Ectodermal cell (in vitro differentiated cells): Measurements from ENCODE around the gene CLEC18A.

Experiments
- H3K27ac ChIP-seq: 2 replicates; pipeline ENCODE4 v1.7.0; 2013; ENCODE audit warnings: mild to moderate bottlenecking, low read depth, low read length; ENCODE audit not compliant: insufficient read depth, poor library complexity, severe bottlenecking
- H3K27me3 ChIP-seq: 2 replicates; pipeline ENCODE4 v1.7.0; 2013; ENCODE audit warnings: mild to moderate bottlenecking, low read length; ENCODE audit not compliant: insufficient read depth, control insufficient read depth, poor library complexity, severe bottlenecking
- H3K36me3 ChIP-seq: one replicate; pipeline ENCODE4 v1.7.0; 2013; ENCODE audit warnings: low read length; ENCODE audit not compliant: control insufficient read depth, insufficient read depth
- H3K4me1 ChIP-seq: one replicate; pipeline ENCODE4 v1.7.0; 2013; ENCODE audit warnings: low read length; ENCODE audit not compliant: control insufficient read depth, insufficient read depth
- H3K4me3 ChIP-seq: 2 replicates; pipeline ENCODE4 v1.7.0; 2013; ENCODE audit warnings: low read depth, low read length, control low read depth; ENCODE audit not compliant: insufficient read depth
- H3K9me3 ChIP-seq: 2 replicates; pipeline ENCODE4 v1.7.0; 2013; ENCODE audit warnings: mild to moderate bottlenecking, low read length, moderate library complexity; ENCODE audit not compliant: control insufficient read depth
- WGBS, 2 experiments: methylation state at CpG; one replicate each; pipeline ENCODE4 v1.1.7; 2013; ENCODE audit warnings: missing lambda C conversion rate in 2 of 2; 5-methylcytosine and 5-hydroxymethylcytosine counted together

Gene CLEC18A

GRCh38 chr16:69929480-69929879, 21.7 kb upstream of the CLEC18A start:
- Histone ChIP-seq H3K9me3 (no peaks in the 10 kb centered on the region), H3K36me3 (no peaks in the 10 kb centered on the region), H3K27me3 (no peaks in the 10 kb centered on the region), H3K4me3 (no peak overlapping the region), H3K4me1 (no peaks in the 10 kb centered on the region), H3K27ac (no peak overlapping the region)
- WGBS, 2 experiments, result 96% methylated on average over 9 of the region's 9 CpGs

GRCh38 chr16:69930117-69930776, 20.9 kb upstream of the CLEC18A start:
- Histone ChIP-seq H3K4me1 (no peaks in the 10 kb centered on the region), H3K9me3 (no peaks in the 10 kb centered on the region), H3K27ac (no peak overlapping the region), H3K27me3 (no peaks in the 10 kb centered on the region), H3K36me3 (no peaks in the 10 kb centered on the region), H3K4me3 (no peak overlapping the region)
- 82 to 84% methylated on average over 12 of the region's 12 CpGs for WGBS, 2 experiments

- Histone ChIP-seq H3K9me3 (no peaks in the 10 kb centered on the region), H3K27ac (no peak overlapping the region), H3K4me1 (no peaks in the 10 kb centered on the region), H3K36me3 (no peaks in the 10 kb centered on the region), H3K27me3 (no peaks in the 10 kb centered on the region), H3K4me3 (no peak overlapping the region)
- 96 to 97% methylated on average over 13 of the region's 13 CpGs for WGBS, 2 experiments
Observed at GRCh38 chr16:69931631-69932030, 19.5 kb upstream of the CLEC18A start.

DNA sequence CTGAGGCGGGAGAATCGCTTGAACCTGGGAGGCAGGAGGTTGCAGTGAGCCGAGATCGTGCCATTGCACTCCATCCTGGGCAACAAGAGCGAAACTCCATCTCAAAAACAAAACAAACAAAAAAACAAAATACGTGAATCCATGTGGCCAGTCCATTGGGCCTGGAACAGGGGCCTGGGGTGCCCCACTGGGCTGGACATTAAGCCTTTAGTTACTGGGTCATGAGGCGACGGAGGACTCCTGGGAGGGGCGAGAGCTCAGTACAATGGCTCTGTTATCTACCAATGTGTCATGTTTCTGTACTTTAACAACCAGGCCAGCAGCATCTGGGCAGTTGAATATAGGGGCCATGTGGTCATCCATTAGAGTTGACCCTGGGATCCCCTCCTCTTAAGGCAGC, 18.9 kb upstream of the CLEC18A start:
- Histone ChIP-seq H3K9me3 (no peaks in the 10 kb centered on the region), H3K4me1 (no peaks in the 10 kb centered on the region), H3K27me3 (no peaks in the 10 kb centered on the region), H3K36me3 (no peaks in the 10 kb centered on the region), H3K27ac (no peak overlapping the region), H3K4me3 (no peak overlapping the region)
- 87 to 90% methylated on average over 9 of the region's 9 CpGs for WGBS, 2 experiments

- Histone ChIP-seq H3K27me3 (no peaks in the 10 kb centered on the region), H3K36me3 (peaks cover 4% of the 10 kb centered on the region), H3K9me3 (no peaks in the 10 kb centered on the region), H3K4me3 (no peak overlapping the region), H3K27ac (no peak overlapping the region), H3K4me1 (no peaks in the 10 kb centered on the region)
- WGBS, 2 experiments, result 93 to 94% methylated on average over 27 of the region's 27 CpGs
Observed at GRCh38 chr16:69932691-69933392, 18.3 kb upstream of the CLEC18A start.

GRCh38 chr16:69934044-69934443, 17.1 kb upstream of the CLEC18A start:
- 90 to 92% methylated on average over 10 of the region's 10 CpGs for WGBS, 2 experiments
- Histone ChIP-seq H3K27me3 (no peaks in the 10 kb centered on the region), H3K36me3 (peaks cover 6% of the 10 kb centered on the region), H3K27ac (no peak overlapping the region), H3K4me1 (no peaks in the 10 kb centered on the region), H3K9me3 (no peaks in the 10 kb centered on the region), H3K4me3 (no peak overlapping the region)

GRCh38 chr16:69934751-69935150, 16.4 kb upstream of the CLEC18A start:
- 94 to 96% methylated on average over 17 of the region's 17 CpGs for WGBS, 2 experiments
- Histone ChIP-seq H3K4me1 (no peaks in the 10 kb centered on the region), H3K36me3 (peaks cover 6% of the 10 kb centered on the region), H3K9me3 (no peaks in the 10 kb centered on the region), H3K27ac (no peak overlapping the region), H3K27me3 (no peaks in the 10 kb centered on the region), H3K4me3 (no peak overlapping the region)

GRCh38 chr16:69935278-69935711, 15.8 kb upstream of the CLEC18A start:
- peaks cover 6% of the 10 kb centered on the region for H3K36me3 ChIP-seq

DNA sequence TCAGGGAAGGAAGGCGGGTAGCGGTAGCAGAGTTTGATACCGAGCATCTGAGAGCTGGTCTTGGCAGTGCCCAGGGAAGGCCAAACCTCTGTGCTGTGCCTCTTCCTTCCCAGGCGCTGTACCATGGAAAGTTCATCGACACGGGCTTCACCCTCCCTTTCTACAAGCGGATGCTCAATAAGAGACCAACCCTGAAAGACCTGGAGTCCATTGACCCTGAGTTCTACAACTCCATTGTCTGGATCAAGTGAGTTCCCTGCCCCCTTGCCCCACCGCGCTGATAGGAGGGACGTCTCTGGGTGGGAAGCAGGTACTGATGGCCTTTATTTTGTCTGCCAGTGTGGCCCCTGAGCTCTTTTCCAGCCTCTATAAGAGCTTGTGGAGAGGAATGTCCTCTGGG, 15.4 kb upstream of the CLEC18A start:
- H3K9me3 ChIP-seq, result no peaks in the 10 kb centered on the region
- no peak overlapping the region for H3K27ac ChIP-seq
- H3K27me3 ChIP-seq, result no peaks in the 10 kb centered on the region
- peaks cover 6% of the 10 kb centered on the region for H3K36me3 ChIP-seq
- WGBS, 2 experiments, result 96% methylated on average over 10 of the region's 10 CpGs
- no peaks in the 10 kb centered on the region for H3K4me1 ChIP-seq
- no peak overlapping the region for H3K4me3 ChIP-seq

More at GRCh38 chr16:69935278-69935711, 15.8 kb upstream of the CLEC18A start:
- Histone ChIP-seq H3K4me1 (no peaks in the 10 kb centered on the region), H3K9me3 (no peaks in the 10 kb centered on the region), H3K4me3 (no peak overlapping the region), H3K27ac (no peak overlapping the region), H3K27me3 (no peaks in the 10 kb centered on the region)
- WGBS, 2 experiments, result 95% methylated on average over 19 of the region's 19 CpGs

DNA sequence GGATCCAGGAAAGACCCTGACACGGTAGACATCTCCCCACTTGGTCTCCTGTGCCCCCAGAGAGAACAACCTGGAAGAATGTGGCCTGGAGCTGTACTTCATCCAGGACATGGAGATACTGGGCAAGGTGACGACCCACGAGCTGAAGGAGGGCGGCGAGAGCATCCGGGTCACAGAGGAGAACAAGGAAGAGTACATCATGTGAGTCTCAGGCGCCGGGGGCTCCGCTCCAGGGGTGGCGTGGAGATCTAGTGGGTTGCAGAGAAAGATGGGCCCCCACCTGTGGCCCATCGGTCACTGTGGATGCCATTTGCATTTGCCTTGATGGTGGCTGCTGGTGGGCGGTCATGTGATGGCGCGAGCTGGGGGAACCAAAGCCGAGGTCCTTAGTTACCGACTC, 14.9 kb upstream of the CLEC18A start:
- Histone ChIP-seq H3K36me3 (peaks cover 6% of the 10 kb centered on the region), H3K4me3 (no peak overlapping the region), H3K27me3 (no peaks in the 10 kb centered on the region), H3K27ac (no peak overlapping the region), H3K4me1 (no peaks in the 10 kb centered on the region), H3K9me3 (no peaks in the 10 kb centered on the region)
- 96% methylated on average over 16 of the region's 16 CpGs for WGBS, 2 experiments
